HG03558 (cell line): ENCODE measurements around the gene KLHL36.
A peak's percentile ranks its signal among the peaks of the same experiment; 100 is the strongest.
"Not testable (repeated sequence)": the region's sequence is repeated elsewhere in the genome, so short reads cannot be mapped to it uniquely, and the experiment has no call there.

Experiments
- ATAC-seq: cut with Tn5 transposase; IDR thresholded peaks from one replicate; pipeline ENCODE4 v1.9.1; 2021; ENCODE audit warnings: moderate number of reproducible peaks; ENCODE audit not compliant: unreplicated experiment; ENCODE audit errors: extremely low read depth

The KLHL36 gene

GRCh38 chr16:84614968-84615813, 33.1 kb upstream of the KLHL36 start:
- no peak for ATAC-seq

DNA sequence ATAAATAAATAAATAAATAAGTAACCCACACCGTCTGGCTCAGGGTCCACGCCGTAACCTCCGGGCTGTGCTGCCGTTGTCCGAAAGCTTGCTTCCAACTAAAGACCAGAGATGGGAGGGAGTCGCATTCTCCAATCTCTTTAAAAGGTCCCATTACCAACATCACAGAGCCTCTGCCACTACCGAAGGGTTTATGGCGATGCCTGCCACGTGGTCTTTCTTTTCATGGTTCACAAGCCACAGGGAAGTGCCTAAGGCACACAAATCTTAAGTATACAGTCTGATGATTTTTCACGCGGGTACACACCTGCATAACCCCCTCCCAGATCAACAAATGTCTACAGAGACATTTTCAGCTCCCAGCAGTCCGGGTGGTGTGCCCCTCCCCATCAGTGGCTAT, 31.8 kb upstream of the KLHL36 start:
- ATAC-seq = no peak

- ATAC-seq = no peak
These were observed 31.1 kb upstream of the KLHL36 start for GRCh38 chr16:84617041-84617790.

- peak; percentile 70 for ATAC-seq
These were observed 30.3 kb upstream of the KLHL36 start, which contains the start of gene COTL1 for GRCh38 chr16:84617791-84618580. COTL1 (minus strand) TSS chr16:84618078; CDS start chr16:84617914, 164 bp downstream.

DNA sequence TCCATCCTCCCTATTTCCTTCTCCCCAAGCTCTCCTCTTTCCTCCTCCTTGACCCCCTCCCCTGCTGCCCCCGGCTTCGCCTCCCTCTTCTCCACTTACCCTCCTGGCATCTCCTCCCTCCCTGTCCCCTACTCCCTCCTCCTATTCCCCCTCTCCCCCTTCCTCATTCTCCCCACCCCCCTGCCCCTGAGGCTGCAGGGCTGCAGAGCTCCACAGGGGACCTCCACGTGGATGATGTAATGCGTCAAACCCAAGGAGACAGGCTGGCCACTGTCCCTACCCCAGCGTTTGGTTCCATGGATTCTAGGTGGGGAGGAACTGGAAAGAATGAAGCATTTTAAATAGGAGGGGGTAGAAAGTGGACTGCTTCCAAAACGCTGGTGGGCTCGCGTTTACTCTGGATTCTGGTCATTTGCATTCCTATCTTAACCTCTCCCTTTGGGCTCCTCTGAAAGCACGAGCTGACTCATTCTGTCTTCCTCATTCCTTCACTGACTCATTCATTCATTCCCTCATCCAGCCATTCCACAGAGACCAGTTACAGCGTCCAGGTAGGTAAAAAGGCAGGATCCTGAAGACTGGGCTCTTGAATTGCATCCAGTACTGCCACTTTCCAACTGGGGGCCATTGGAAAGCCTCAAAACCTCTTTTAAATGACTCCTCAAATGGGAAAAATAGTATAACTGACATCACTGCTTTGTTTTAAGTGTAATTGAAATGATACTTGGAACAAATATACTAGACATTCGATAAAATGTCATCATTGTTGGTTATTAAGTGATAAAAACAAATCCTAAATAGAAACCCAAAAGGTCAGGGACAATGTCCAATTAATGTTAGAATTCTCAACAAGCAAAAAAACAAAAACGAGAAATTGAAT, 29.5 kb upstream of the KLHL36 start:
- no peak for ATAC-seq

DNA sequence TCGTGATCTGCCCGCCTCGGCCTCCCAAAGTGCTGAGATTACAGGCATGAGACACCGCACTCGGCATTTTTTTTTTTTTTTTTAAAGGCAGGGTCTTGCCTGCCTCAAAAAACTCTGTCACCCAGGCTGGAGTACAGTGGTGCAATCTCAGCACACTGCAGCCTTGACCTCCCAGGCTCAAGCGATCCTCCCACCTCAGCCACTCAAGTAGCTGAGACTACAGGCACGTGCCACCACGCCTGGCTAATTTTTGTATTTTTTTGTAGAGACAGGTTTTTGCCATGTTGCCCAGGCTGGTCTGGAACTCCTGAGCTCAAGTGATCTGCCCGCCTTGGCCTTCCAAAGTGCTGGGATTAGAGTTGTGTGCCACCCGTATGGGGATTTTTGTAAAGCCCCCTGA, 27.4 kb upstream of the KLHL36 start:
- not testable (repeated sequence) for ATAC-seq

DNA sequence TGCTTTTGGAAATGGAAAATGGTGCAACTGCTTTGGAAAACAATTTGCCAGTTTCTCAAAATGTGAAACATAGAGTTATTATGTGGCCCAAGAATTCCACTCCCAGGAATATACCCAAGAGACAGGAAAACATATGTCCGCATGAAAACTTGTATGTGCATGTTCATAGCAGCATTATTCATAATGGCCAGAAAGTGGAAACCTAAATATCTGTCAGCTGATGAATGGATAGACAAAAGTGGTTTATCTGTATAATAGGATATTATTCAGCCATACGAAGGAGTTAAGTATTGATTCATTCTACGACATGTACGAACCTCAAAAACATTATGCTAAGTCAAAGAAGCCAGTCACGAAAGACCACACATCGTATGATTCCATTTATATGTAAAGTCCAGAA, 22.8 kb upstream of the KLHL36 start:
- ATAC-seq = no peak

- no peak for ATAC-seq
These were observed 20.0 kb upstream of the KLHL36 start for GRCh38 chr16:84628226-84628731.

- no peak for ATAC-seq
These were observed 18.7 kb upstream of the KLHL36 start for GRCh38 chr16:84629580-84629979.

- no peak for ATAC-seq
These were observed 18.3 kb upstream of the KLHL36 start for GRCh38 chr16:84630009-84630408.

DNA sequence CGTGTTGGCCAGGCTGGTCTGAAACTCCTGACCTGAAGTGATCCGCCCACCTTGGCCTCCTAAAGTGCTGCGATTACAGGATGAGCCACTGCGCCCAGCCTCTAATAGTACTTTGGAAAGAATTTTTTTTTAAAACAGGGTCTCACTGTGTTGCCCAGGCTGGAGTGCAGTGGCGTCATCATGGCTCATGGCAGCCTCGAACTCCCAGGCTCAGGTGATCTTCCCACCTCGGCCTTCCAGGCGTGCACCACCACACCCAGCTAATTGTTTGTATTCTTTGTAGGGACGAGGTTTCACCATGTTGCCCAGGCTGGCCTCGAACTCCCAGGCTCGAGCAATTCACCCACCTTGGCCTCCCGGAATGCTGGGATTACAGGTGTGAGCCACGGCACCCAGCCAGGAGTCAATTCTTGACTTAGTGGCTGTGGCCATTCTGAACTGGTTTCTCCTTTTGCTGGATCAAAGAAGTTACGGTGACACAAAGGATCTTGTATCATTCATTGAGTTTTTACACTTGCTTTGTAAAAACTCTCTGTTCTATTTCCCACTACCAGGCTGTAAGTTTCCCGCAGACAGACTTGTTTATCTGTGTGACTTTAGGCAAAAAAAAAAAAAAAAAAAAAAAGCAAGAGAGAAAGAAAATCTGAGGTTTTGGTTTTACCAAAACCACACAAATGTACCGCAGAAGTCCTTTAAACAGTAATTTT, 17.7 kb upstream of the KLHL36 start:
- ATAC-seq = no peak

GRCh38 chr16:84631153-84631466, 17.2 kb upstream of the KLHL36 start:
- ATAC-seq = no peak

DNA sequence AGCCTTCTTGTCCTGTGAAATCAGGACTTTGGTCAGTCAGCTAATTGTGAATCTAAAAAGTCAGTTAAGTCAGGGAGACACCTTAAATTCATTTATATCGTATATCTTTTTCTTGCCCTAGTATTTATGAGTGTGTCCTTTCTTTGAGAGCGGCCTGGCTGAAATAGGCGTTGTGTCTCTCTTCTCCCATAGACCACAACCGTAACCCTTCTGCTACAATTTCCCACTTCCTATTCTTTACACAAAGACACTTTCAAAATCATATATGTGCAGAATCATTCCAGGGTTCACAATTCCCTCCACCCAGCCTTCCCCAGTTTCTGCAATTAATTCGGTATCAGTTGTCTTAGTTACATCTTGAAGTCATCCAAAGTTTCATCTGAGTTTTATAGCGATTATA, 16.4 kb upstream of the KLHL36 start:
- no peak for ATAC-seq

GRCh38 chr16:84632862-84633261, 15.4 kb upstream of the KLHL36 start:
- not testable (repeated sequence) for ATAC-seq

- no peak for ATAC-seq
These were observed 14.7 kb upstream of the KLHL36 start for GRCh38 chr16:84633622-84634021.

- ATAC-seq = no peak
These were observed 12.6 kb upstream of the KLHL36 start for GRCh38 chr16:84635702-84636101.

DNA sequence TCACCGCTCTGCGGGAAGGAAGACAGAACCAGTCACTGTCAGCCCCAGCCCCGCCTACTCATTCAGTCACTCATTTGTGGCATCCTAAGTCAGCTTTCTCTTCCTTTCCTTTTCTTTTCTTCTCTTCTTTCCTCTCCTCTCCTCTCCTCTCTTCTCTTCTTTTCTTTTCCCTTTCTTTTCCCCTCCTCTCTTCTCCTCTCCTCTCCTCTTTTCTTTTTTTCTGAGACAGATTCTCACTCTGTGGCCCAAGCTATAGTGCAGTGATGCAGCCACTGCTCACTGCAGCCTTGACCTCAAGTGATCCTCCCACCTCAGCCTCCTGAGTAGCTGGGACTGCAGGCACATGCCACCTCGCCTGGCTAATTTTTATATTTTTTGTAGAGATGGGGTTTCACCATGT, 10.6 kb upstream of the KLHL36 start:
- ATAC-seq = no peak

DNA sequence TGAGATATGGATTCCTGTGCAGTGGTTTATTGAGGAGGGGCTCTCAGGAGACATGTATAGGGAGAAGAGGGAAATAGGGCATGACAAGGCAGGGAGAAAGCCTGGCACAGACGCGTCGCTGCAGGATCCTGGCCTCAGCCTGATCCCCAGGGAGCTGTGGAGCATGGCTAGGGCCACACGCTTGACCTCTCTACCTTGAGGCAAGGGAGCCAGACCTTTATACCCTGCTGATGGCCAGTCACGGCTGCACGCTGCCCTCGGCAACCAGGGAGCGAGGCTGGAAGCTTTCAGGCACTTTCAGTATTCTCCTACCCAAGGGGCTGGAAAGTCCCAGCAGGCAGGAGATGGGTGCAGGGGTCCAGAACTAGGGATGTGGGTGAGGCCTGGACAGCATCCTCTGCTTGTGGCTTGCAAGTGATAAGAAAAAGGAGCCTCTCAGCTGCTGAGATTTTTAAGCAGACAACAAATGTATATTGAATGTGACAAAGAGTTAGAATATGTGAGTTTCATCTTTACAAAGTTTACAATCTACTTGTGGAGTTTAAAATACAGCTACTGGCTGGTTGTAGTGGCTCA, 10.0 kb upstream of the KLHL36 start:
- ATAC-seq = no peak

DNA sequence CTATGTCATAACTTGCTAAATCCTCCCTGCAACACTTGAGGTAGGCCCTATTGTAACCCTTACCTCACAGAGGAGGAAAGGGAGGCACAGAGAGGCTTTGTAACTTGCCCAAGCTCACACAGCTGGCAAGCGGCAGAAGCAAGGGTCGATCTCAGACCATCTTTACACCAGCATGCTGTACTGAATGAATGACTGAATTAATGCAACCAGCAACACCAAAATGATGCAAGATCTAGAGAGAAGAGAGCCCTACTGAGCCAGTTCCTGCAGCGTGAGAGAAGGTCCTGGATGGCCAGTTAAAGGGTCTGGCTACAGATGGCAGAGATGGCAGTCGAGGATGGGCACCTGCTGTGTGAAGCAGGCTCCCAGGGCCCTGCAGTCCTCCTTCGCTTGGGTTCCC, 8.2 kb upstream of the KLHL36 start:
- ATAC-seq = no peak
